AG09309 (cell line): ENCODE data around the gene BET1L.

Experiments
- DNase-seq: peaks from one replicate; pipeline ENCODE4 v3.0.0-alpha.2; 2010; ENCODE audit warnings: low read depth
- H3K4me3 ChIP-seq: 2 replicates; pipeline ENCODE4 v1.5.1; 2011; ENCODE audit warnings: mild to moderate bottlenecking, low read depth, low read length, moderate library complexity; ENCODE audit not compliant: control insufficient read depth
- TF ChIP-seq, protein P1 (sequence below): IDR thresholded peaks from 2 replicates; pipeline ENCODE4 v1.5.1; 2011; ENCODE audit warnings: mild to moderate bottlenecking, low read depth, low read length, inconsistent platforms; ENCODE audit not compliant: insufficient read depth, control insufficient read depth; ENCODE audit errors: missing control alignments

The BET1L gene

DNA sequence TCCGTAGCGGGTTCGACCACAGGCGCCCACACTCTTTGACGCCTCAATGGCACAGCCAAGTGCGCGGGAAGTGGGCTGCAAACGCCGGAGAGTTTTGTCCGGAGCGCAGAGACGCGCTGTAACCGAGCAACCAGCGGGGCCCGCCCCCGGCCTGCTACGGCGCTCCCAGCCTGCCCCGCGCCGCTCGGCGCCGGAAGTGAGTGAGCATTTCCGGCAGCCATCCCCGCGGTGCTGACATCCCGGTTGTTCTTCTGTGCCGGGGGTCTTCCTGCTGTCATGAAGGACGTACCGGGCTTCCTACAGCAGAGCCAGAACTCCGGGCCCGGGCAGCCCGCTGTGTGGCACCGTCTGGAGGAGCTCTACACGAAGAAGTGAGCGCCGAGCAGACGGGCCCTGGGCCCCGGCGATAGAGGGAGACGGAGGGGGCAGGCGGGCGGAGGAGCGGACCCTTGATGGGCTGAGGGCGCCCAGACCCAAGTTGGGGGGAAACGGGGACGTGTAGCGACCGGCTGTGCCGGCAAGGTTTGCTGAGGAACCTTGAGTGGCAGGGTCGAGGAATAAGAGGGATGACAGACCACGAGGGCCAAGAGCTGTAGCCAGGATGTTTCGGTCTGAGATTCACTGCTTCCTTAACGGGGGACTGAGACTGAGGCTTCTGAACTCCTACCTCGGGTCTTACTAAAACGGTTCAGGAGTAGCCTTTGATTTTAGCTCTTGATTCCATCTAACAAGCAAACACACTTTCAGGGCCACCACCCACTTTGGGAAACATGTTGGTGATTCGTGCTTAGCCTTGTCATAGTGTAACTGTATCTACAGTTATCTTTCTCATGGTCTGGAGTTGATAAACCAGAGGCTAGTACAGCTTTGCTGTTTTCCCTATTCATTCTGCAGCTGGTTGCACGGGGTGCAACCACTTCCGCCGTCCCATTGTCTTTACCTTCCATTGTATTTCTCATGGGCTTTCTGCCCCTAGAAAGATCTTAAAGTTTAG, 29.9 kb upstream of the BET1L start, which contains the start of gene PSMD13:
Gene PSMD13 (plus strand): TSS at position 203 of the 994 bp plus-strand sequence. CDS start 74 bp downstream, at position 277.
- peak within 1 kb of the TSS; percentile 91 for H3K4me3 ChIP-seq
- peak; percentile 29 for DNase-seq
- TF ChIP-seq, protein P1, sequence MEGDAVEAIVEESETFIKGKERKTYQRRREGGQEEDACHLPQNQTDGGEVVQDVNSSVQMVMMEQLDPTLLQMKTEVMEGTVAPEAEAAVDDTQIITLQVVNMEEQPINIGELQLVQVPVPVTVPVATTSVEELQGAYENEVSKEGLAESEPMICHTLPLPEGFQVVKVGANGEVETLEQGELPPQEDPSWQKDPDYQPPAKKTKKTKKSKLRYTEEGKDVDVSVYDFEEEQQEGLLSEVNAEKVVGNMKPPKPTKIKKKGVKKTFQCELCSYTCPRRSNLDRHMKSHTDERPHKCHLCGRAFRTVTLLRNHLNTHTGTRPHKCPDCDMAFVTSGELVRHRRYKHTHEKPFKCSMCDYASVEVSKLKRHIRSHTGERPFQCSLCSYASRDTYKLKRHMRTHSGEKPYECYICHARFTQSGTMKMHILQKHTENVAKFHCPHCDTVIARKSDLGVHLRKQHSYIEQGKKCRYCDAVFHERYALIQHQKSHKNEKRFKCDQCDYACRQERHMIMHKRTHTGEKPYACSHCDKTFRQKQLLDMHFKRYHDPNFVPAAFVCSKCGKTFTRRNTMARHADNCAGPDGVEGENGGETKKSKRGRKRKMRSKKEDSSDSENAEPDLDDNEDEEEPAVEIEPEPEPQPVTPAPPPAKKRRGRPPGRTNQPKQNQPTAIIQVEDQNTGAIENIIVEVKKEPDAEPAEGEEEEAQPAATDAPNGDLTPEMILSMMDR, result no peak

DNA sequence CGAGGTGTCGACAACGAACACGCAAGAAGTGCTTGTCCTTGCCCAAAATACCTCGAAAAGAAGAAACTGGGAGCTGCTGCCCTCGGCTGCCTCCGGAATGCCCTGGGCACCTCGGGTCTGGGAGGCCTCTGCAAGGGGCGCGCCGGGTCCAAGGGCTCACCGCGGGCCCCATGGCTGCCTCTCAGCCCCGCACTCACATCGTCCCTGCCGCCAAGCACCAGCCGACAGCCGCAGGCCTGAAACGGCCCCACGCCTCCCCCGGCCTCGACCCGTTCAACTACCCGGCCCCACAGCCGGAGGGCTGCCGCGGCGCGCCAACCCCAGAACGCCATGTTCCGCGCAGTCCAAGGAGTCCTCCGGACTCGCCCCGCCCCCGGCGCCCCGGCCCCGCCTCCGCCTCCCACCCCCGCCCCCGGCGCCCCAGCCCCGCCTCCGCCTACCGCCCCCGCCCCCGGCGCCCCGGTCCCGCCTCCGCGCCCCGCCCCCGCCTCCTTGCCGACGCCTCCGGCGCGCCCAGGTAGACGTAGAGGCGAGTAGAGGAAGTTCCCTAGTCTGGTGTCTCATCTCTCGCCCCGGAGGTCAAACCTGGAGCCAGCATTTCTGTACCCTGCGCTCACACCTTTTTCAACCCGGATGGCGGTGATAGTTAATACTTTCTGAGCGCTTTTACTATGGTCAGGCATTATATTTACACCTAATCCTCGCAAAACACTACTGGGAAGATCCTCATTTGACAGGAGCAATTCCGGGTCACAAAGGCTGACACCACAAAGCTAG, 29.0 kb upstream of the BET1L start, which contains the start of gene SIRT3:
Gene SIRT3 (minus strand): TSS at position 346 of the 777 bp plus-strand sequence. CDS start 14 bp downstream, at position 332.
- peak within 1 kb of the TSS; percentile 91 for H3K4me3 ChIP-seq
- TF ChIP-seq, protein P1, result no peak
- peak; percentile 7 for DNase-seq

DNA sequence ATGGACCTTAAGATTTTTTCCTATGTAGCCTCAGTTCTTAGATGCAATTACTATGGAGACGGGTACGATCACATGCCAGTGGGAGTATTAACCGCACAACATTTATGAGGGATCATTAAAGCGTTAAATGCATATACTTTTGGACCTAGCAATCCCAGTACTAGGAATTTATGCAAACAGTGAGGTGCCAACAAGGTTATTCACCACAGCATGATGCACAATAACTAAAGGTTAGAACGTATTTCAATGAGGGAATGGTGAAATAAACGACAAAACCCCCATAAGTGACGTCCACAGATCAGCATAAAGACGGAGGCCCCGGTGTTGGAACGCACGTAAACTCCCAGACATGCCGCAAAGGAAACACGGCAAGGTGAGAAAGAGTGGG, 28.4 kb upstream of the BET1L start:
- TF ChIP-seq, protein P1, result no peak
- H3K4me3 ChIP-seq, result peak overlapping the region; percentile 85
- DNase-seq, result no peak

DNA sequence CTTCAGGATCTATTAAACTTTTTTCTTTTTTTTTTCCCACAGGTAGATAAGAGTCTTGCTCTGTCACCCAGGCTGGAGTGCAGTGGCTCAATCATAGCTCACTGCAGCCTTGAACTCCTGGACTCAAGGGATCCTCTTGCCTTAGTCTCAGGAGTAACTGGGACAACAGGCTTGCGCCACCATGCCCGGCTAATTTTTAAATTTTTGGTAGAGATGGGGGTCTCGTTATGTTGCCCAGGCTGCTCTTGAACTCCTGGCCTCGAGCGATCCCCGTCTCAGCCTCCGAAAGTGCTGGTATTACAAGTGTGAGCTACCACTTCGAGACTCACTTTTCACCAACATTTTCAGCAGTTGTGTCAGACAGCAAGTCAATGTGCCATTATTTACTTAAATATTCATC, 28.0 kb upstream of the BET1L start:
- TF ChIP-seq, protein P1, result no peak
- peak overlapping the region; percentile 85; the same call in 1 of the 2 replicates for H3K4me3 ChIP-seq
- DNase-seq, result no peak

DNA sequence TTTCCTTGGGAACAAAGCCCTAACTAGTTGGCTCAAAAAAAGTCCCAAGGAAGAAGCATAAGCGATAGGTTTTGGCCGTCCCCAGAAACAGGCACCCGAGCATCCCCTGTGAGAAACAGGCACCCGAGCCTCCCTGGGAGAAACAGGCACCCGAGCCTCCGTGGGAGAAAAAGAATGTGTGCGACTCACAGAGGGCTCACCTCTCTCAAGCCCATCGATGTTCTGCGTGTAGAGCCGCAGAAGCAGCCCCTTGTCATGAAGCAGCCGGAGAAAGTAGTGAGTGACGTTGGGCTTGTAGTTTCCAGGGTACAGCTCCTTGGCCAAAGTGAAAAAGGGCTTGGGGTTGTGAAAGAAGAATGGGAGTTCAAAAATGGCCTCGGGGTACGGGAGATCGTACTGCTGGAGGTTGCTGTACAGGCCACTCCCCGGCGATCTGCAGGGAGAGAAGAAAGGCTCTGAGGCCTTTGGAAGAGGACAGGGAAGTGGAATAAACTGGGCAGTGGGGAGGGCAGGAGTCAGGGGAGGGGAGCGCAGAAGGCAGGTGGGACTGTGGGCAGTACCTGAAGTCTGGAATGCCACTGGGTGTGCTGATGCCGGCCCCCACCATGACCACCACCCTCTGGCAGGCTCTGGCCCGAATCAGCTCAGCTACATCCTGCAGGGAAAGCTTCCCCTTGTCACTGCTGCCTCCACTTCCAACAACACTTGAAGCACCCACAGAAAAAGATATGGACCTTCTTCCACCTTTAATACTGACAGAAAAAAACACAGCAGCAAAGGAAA, 25.8 kb upstream of the BET1L start:
- DNase-seq, result no peak
- TF ChIP-seq, protein P1, result no peak

DNA sequence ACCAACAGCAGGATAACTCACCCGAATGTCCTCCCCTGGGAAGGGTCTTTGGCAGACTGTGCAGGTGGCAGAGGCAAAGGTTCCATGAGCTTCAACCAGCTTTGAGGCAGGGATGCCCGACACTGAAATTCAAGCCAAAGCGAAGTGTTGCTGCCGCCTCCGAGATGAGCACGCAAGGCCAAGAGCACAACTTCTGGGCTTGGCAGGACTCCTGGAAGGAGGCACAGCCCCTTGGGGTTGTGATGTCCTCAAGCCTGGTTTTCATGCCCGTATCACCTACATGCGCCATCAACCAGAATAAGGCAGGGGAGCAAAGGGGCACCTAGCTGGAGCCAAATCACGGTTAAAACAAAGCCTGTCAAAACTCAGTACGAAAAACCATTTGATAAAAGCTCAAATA, 23.2 kb upstream of the BET1L start:
- TF ChIP-seq, protein P1, result no peak
- DNase-seq, result no peak
- no peak overlapping the region for H3K4me3 ChIP-seq

More for the DNA sequence above, 25.8 kb upstream of the BET1L start:
- H3K4me3 ChIP-seq, result no peak overlapping the region
